IPS DF 4.7 (cell line): Measurements from ENCODE around the gene PDE10A.

ENCODE experiments used
- DNase-seq: peaks from one replicate; pipeline ENCODE4 v3.0.0-alpha.2; 2013; ENCODE audit warnings: low spot score; ENCODE audit errors: extremely low read depth

Gene PDE10A

DNA sequence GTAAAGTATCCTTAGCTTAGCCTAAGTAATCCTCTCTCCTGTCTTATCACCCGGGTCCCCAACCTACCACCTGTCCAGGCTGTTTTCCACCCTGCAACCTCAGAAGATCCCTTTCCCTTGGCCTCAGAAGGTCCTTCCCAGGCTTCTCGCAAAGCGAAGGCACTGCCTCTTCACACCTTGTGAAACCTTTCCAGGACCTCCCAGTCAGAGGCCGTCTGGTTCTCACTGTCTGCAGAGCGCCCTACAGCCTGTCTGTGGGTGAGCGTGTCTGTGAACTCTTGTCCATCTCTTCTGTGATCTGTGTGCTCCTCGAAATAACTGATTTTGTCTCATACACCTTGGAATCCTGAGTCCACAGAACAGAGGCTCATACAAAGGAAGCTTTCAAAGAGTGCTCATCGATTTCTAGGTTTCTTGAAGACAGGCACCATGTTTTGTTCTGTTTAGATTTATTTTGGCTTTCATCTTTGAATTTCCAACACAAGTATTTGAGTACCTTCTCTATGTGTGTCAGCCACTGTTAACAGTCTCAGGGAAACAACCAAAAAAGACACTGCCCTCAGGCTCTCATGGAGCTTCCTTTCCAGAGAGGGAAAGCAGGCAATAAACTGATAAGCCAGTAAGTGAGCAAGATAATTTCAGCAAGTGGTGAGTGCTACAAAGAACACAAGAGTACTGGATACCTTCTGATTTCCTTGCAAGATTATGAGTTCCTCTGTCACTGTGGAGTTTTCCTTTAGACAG, 6.3 kb downstream of the PDE10A start:
- DNase-seq, result no peak

DNA sequence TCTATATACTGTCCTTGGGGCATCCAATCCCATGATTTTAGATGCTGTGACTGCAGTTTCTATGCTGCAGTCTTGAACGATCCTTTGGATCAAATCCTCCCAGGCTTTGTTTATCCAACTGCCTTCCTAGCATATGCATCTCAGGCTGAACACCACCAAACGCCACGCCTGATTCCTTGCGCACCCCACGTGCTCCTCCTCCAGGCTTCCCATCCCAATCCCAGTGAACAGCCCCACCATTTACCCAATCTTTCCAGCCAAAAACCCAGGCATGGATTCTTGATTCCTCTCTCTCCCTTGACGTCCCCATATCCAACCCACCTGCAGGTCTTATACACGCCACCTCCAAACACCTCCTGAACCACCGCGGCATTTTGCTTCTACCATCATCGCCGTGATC, 7.8 kb downstream of the PDE10A start:
- DNase-seq, result no peak

DNA sequence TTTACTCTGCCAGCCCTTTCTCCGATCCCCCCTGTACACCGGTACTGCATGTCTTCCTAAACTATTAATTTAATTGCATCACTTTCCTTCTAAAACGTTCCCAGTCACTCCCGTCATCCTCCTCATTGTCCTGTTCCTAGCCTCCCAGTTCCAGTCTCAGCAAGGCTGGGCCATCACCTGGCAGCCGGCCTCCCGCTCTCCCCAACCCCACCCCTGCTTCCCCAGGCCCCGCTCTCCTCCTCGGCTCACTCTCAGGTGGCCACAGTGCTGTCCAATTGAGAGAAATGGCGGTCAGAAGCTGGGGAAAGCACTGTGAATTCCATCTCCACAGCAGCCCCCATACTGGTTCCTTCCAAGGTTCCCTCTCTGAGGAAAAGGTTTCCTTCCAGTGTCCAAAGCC, 8.9 kb downstream of the PDE10A start:
- no peak for DNase-seq

DNA sequence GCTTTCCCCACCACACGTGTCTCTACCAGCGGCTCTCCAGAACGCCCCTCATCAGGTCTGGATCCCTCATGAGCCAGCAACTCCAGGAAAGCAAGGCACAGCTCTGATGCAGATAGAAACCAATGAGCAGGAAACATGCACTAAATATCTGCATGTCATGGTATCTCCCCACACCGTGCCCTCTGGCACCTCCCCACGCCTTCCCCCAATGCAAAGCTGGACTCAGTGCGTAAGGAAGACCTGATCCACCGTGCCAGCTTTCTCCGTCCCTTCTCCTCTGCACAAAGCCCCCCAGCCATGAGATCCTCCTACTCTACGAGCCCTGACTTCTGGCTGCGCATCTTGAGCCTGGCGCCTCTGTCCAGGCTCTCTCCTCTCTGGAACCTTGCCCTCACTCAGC, 9.4 kb downstream of the PDE10A start:
- no peak for DNase-seq

DNA sequence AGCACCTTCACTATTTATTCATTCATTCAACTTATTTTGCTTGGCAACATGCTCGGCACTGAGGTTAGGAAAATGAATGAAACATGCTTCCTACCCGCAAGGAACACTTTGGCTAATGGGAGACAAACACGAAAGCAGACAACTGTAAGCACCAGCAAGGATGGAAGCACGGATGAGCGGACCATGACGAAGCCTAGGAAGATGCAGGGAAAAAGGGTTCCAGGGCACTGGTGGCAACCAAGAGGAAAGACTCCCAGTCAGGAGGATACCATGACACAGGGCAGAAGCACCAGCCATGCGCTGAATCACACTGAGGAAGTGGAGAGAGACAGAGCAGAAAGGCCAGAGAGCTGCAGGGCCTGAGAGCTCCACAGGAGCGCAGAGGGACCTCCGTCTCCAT, 9.8 kb downstream of the PDE10A start:
- no peak for DNase-seq

DNA sequence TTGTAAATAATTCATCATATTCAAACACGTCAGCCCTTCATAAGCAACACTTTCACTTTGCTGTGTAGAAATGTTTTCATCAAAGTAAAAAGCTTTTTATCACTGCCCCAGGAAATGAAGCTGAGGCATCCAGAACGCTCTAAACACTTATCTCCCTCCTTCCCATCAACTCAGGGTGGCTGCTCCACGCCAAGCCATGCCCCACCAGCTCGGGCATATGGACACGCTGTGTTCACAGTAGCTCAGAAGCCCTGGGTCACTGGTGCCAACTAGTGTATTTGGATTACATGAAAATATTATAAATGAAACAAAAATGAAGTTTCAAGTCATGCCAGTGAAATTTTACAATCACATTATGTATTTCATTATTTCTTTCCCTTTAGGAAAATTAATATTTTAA, 10.3 kb downstream of the PDE10A start:
- no peak for DNase-seq

DNA sequence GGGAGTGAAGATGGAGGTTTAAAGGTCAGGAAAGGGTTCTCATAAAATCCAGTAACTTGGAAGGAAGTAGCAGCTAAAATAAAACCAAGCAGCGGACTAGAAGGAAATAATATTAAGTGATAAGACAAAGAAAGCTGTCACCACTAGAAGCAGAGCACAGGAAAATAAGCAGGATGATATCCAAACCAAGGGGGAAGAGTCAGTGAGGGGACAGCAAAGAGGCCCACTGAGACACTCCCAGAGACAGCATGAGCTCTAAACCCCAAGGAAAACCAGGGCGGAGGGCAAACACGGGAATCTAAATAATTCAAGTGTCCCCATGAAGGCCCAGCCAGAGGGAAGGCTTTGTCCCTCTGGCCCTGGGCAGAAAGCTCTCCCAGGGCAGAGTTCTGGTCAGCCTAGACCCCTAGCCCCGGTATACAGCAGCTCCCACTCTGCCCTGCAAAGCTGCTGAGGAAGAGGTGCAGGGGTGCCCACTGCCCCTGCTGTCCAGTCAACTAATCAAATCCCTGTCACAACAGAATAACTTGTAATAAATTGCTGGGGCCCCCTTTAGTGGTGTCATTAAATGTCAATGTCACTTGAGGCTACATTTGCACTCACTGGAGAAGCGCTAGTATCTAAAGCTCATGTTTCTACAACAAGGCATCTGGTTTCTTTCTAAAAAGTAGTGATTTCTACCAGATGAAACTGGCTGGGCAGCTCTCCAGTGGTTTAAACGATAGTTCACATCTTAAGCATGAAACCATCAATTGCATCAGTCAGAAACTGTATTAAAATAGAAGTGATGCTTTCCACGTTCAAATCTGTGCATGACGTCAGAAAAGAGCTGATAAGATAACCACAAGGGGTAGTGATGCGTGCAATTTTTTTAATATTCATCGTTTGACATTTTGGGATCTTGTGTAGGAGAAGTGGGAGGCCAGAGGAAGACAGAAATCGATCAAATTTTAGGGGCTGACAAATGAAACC, 13.6 kb downstream of the PDE10A start:
- no peak for DNase-seq

DNA sequence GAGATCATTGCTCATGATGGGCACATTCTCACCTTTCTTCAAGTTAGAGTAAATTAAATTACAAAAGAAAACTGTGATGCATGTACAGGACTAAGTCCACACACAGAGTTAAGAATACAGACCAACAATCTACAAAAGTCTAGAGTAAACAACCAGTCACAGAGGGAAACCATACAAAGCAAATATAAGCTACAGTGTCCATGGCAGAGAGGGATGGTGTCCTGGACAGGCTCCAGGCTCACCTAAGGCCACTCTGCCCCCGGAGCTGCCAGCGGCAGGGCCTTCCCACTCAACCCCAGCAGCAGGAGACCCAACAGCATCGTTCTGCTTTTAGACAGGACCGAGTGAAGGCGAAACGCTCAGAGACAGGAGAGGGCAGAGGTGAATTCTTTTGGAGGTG, 16.0 kb downstream of the PDE10A start:
- DNase-seq, result no peak

DNA sequence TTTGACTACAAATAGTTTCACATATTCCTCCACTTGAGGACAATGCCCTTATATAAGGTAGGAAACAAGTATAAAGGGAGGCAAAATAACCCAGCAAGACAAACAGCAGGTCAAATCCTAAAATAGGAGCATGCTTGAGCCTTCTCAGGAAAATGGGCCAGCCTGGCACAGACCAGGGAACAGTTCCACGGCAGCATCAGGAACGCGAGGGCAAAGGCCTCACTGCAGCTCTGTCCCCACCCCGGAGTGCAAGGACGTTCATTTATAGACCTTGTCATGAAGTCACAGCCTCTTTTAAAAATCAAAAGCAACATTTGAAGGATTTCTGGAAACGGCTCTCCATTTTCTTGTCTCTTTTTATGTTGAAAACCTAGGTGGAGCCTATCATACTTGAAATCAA, 17.1 kb downstream of the PDE10A start:
- DNase-seq, result no peak

DNA sequence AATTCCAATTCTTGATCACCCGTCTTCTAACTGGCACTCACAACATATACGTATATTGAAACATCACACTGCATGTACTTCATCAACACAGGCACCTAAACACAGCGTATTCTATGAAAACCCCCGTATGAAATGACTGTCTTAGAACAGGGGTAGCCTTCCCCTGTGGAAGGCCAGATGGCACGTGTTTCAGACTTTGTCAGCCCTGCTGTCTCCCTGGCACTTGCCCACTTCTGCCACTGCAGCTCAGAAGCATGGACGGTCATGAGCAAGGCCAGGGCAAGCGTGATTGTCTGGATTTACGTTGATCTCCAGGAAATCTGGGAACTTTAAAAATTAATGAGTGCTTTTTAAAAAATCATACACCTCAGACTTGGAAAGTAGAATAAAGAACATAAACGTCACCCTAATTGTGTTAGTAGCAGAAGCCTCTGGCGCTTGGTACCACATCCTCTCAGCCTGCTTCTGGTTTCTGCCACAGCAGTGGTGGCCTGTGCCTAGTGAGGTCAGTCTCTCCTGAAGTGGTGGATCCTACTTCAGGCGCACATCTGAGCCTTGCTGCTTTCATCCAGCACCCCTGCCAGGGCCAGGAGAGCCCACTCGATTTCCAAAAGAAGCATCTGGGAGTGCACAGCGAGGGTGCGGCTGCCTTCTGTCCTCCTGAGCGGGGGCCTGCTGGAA, 18.3 kb downstream of the PDE10A start:
- no peak for DNase-seq

DNA sequence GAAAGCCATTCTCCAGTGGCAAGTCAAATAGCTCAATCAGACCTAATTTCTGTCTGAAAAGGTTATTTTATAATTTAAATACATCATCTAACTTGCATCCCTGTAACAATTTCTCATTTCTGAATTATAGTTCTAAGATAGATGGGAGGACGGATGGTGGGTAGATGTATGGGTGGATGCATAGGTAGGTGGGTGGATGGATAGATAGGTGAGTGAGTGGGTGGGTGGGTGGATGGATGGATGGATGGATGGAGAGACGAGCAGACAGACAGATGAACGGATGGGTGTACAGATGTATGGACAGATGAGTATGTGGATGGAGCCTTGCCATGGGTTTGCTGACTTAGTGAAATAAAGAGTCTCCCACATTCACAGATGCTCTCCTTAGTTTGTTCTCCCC, 20.0 kb downstream of the PDE10A start:
- DNase-seq, result no peak

DNA sequence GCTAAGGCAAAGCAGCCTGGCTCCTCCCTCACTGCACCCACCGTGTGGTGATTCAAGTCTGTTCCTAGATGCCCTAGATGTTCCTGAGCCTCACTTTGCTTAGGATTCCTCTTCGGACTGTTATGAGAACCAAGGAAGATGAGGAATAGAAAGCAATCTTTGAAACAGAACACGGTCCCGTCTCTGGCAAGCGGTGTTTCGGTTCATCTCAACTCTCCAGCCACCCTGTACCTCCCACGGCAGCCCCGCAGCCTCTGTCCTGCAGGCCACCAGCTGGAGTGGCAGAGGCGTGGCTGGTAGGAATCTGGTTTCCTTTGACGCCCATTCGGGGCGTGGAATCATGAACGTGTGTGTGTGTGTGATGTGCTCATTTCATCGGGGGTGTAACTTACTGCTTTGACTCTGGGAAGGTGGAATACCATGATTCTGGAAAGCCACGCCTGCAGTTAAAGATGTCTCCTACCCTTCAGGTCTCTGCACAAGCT, 21.3 kb downstream of the PDE10A start:
- DNase-seq, result no peak

DNA sequence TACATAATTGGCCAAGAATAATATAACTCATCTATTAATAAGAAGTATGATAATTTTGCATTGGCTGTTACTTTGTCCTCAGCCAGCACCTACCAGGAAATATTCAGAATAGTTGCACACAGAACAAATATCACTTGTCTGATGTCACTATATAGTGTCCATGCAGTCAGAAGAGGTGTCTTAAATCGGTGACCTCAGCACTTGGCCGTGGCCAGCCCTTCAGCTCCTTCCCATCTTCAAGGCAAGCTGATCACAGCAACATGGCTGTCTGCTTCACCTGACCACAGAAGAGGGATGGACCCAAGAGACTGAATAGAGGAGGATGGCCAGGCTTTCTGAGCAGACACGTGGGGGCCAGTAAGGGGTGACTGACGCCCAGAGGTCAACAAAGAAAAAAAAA, 22.2 kb downstream of the PDE10A start:
- no peak for DNase-seq

DNA sequence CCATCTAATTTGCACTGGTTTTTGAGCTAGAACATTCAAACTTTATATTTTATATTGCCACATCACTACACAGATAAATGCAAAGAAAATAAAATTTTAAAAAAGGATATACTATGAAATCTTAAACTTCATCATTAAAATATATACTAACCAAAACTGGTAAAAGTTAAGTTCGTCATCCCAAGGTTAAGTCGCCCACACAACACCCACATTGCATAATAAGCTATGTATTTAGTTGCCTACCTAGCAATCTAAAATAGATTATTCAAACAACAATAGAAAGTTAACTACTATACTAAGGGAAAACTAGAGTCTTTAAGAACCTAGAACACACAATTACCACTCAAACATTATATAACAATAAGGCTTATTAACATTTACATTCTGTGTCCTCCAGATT, 24.5 kb downstream of the PDE10A start:
- DNase-seq, result no peak

DNA sequence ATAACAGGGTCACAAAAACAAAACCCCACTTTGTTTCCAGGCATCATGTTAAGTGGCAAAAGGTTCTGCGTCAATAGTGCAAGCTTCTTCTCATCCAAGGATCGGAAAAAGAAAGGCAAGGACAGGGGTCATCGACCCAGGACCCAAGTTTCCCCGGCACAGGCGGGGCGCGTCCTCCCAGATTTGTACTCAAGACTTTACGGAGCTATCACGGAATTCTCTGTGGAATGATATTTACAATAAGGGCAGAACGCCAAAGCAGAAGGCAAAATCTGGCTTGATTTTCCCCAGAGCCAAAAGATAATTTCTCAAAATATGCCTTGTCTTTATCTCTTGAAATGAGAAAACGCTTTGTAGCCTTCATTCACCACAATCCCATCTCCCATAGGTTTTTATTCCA, 25.5 kb downstream of the PDE10A start:
- DNase-seq, result no peak

DNA sequence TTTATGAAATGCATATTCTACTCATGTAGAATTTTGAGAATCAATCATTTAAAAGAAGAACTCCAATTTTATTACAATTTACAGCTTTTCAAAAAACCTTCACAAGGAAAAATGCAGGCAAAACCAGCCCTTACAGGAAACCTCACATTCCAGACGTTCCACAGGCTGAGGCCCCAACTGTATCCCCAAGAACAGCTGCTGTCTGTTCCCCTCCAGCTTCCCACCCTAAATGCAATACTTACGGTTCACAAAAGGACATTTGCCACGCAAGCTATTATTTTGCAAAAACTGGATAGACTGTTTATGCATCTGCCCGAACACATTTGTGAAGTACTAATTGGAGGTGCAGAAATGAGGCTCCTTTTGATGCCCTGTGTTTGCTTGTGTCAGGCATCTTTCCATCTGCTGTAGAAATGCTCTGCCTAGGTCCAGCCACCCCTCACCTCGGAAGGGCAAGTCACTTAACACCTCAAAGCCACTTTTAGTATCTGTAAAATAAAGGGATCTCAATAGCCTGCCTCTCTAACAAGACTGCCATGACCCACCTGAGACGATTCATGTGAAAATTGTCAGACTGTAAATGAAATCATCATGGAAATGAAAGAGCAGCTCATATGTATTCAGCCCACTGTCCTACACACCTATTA, 26.5 kb downstream of the PDE10A start:
- no peak for DNase-seq

DNA sequence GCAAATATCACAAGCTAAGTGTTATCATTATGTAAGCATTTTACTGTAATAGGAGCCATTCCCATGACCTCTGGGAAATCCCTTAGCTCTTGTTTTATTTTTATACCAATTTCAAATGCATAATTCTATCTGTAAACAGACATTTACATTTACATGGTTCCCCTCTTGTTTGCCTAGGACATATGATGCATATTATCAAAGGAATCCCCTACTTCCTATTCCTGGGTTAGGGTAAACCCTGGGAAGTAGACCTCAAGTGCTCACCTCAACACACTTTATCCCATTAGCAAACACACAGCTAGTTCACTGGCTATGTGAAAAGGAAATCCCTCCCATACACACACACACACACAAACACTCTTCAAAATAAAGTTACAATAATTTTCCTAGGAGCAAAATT, 27.1 kb downstream of the PDE10A start:
- DNase-seq, result no peak

DNA sequence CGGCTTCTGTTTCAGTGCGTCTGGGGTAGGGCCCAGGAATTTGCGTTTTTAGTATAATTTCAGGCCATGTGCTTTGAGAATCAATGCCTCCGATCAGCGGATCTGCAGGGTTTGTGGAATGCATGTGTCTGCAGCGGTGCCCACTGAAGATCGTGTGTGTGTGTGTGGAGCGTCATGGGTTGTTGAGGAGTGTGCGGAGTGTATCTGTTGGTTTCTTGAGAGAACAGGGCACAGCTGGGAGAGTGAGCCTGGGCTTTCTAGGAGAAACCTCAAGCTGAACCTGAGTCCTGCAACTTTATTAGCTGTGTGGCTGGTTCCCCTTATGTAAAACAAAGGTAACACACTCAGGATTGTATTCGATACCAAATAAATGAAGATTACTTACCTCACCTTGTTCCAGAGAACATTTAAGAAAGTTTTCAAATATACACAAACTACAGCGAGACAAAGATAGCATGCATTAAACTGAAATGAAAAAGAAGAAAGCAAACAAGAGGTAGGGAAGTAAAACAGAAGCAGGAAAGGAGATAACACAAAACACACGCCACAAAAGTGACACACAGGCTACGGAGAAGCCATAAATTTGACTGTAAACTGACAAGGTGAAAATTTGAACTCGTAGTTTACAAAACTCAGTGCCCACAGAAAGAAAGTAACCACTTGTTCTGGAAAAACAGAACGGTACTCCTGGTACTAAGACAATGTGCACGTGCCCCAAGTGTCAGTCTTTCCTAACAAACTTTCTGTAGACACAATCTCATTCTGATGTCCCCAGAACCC, 28.8 kb downstream of the PDE10A start:
- DNase-seq, result no peak

DNA sequence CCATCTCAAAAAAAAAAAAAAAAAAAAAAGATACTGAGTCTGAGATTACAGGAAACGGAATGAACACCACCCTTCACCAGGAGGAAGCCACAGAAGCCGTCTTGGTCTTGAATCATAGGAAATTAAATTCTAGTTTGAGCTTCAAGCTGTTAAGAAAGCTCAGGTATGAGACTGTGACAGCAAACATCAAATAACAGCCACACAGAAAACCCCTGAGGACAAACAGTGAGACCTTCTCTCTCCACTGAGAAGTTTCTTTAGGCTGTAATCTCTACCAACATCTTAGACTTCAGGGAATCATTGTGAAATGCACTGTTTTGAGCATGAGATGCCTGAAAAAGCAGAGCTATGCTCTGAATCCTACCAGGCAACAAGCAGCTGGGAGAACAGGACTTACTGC, 30.8 kb downstream of the PDE10A start:
- no peak for DNase-seq

DNA sequence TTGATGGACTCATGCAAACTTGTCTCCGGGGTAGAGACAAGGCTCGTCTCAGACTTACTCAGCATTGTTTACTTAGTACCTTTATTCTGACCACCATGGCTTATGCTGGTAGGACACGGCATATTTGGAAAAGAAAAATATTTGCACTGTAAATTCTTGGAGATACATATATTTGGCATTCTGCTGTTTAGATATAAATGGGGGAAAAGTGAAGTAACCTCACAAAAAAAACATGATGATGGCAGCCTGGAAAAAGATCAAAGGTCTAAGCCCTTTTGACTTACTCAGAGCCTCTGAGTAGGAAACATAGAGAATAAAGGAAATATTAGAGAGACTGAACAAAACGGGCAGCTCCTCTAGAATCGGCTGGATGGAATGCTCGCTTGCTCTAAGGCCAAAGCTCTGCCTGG, 32.5 kb downstream of the PDE10A start:
- DNase-seq, result no peak

DNA sequence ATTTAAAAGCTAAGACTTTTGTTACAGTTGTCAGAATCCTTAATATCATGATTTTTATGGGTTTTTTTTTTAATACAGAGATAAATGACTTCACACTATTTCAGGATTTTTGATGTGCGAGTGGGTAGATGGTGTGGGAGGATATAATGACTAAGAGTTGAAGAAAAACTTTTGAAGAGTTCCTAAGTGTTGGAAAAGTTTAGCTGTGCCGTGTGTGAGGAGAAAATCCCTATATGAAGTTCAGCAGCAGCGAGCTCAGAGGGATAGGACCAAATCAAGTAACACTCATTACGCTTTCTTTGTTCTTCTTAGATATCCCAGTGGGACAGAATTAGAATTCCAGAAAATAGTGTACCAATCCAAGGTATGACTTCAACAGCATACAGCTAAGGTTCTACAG, 34.1 kb downstream of the PDE10A start:
- no peak for DNase-seq
